ENCODE data around the gene FOXO6. TPM values are rescaled to one million over a fixed set of nuclear protein-coding genes. Genes with fewer than 3 reads are reported as not detected.

The FOXO6 gene
- total and polyA plus RNA-seq, 2 experiments from 2014 or later = not detected

DNA sequence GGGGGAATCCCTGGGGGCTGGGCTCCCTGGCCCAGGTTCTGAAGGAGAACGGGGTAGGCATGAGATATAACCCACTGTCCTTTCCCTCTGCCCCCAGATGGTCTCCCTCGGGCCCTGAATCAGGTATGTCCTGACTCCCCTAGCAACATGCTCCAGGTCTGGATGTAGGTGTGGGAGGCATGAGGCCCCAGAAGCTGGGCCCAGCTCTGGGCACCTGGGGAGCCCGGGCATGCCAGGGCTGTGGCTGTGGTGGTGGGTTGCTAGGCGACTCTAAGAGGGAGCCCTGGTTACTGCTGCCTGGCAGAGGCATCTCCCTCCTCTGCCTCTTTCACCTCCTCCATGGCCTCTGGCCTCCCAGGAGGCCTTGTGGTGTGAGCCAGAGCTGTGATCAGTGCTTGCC lies 16.2 kb downstream of the FOXO6 start:
- H3K4me2 ChIP-seq (ENCODE audit: unreplicated experiment) = no peak overlapping the region
- no peaks in the 10 kb centered on the region for H3F3A ChIP-seq (ENCODE audit: insufficient read depth)
- H2AFZ ChIP-seq = no peak overlapping the region
- no peak overlapping the region for H3K27ac ChIP-seq
- H3K4me3 ChIP-seq = no peak overlapping the region
- in situ Hi-C loops (cut with MboI) = no loop called here
- TF ChIP-seq EZH2phosphoT487 (IDR thresholded peaks at IDR 0.05; ENCODE audit: insufficient read depth, low read depth) = no peak
- no peak for TF ChIP-seq EZH2 (IDR thresholded peaks at IDR 0.05; ENCODE audit: insufficient read depth, poor library complexity, severe bottlenecking)
- no peaks in the 10 kb centered on the region for H3K4me1 ChIP-seq (ENCODE audit: insufficient read depth)
- 73 to 74% methylated on average over 3 to 4 of the region's 4 CpGs for whole genome bisulfite sequencing, 2 experiments (ENCODE audit: low coverage in 1 of 2, low lambda C conversion rate in 2 of 2, missing lambda C conversion rate in 2 of 2)
- H3K36me3 ChIP-seq (ENCODE audit: low read depth) = no peaks in the 10 kb centered on the region
- H3K9me3 ChIP-seq (ENCODE audit: low read depth) = no peaks in the 10 kb centered on the region
- no peak for DNase-seq
- no peak overlapping the region for H3K9ac ChIP-seq
- H3K79me2 ChIP-seq (ENCODE audit: insufficient read depth) = no peaks in the 10 kb centered on the region
- peaks cover 10% of the 10 kb centered on the region for H3K27me3 ChIP-seq (replicated peaks; ENCODE audit: insufficient read depth)
- H3K9me2 ChIP-seq (ENCODE audit: insufficient read depth) = no peaks in the 10 kb centered on the region
- H4K20me1 ChIP-seq (ENCODE audit: insufficient read depth) = no peaks in the 10 kb centered on the region

DNA sequence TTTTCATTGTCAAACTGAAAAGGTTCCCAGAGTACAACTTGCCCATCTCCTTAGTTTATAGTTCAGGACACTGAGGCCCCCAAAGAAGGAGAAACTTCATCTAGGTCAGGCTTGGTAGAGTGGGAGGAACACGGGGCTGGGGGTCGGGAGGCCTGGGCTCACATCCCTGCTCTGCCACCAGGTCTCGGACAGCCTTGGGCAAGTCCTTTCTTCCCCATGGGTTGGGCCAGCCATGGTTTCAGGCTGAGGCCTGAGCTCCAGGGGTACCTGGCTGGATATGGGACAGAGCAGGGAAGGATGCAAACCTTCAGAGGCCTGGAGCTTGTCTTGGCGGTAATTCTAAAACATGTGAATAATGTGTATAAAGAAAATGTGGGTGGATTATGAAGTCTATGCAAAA lies 17.0 kb downstream of the FOXO6 start:
- no peak overlapping the region for H3K27ac ChIP-seq
- H3K9me2 ChIP-seq (ENCODE audit: insufficient read depth) = no peaks in the 10 kb centered on the region
- H3K36me3 ChIP-seq (ENCODE audit: low read depth) = no peaks in the 10 kb centered on the region
- no peak overlapping the region for H3K4me3 ChIP-seq
- TF ChIP-seq EZH2 (IDR thresholded peaks at IDR 0.05; ENCODE audit: insufficient read depth, poor library complexity, severe bottlenecking) = no peak
- TF ChIP-seq EZH2phosphoT487 (IDR thresholded peaks at IDR 0.05; ENCODE audit: insufficient read depth, low read depth) = no peak
- H3K4me1 ChIP-seq (ENCODE audit: insufficient read depth) = no peaks in the 10 kb centered on the region
- H3F3A ChIP-seq (ENCODE audit: insufficient read depth) = no peaks in the 10 kb centered on the region
- in situ Hi-C loops (cut with MboI) = no loop called here
- no peak for DNase-seq
- H3K4me2 ChIP-seq (ENCODE audit: unreplicated experiment) = no peak overlapping the region
- no peaks in the 10 kb centered on the region for H4K20me1 ChIP-seq (ENCODE audit: insufficient read depth)
- H2AFZ ChIP-seq = no peak overlapping the region
- H3K79me2 ChIP-seq (ENCODE audit: insufficient read depth) = no peaks in the 10 kb centered on the region
- H3K27me3 ChIP-seq (replicated peaks; ENCODE audit: insufficient read depth) = peaks cover 17% of the 10 kb centered on the region
- no peaks in the 10 kb centered on the region for H3K9me3 ChIP-seq (ENCODE audit: low read depth)
- WGBS, 2 experiments (ENCODE audit: low coverage in 1 of 2, low lambda C conversion rate in 2 of 2, missing lambda C conversion rate in 2 of 2) = 57 to 77% methylated on average over 3 to 4 of the region's 4 CpGs
- H3K9ac ChIP-seq = no peak overlapping the region

DNA sequence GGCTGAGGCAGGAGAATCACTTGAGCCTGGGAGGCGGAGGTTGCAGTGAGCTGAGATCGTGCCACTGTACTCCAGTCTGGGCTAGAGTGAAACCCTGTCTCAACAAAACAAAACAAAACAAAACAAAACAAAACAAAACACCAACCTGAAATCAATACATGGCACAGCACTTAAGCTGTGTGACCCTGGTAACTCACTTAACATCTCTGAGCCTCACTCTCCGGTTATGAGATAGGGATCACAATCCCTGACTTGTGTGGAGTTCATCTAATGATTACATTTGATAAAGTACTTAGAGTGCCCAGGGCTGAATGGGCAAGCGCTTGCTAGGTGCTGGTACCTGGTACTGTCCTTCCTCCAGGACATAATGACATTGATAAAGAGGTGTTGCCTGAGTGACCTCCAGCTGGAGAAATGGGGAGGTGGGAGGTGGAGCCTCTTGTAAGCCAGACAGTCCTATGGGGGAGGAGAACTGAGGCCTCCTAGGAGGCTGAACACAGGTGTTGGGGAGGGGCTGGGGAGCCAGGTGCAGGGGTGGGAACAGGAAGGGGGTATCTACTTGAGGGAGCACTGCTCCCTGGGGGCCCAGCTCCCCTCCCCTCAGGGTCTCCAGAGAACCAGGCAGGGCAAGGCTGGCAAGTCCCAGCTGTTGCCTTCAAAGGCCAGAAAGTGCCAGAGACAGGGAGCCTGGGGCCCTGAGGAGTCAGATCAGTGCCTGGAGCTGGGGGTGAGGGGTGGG lies 17.9 kb downstream of the FOXO6 start:
- H2AFZ ChIP-seq = no peak overlapping the region
- no peak for DNase-seq
- in situ Hi-C loops (cut with MboI) = no loop called here
- TF ChIP-seq EZH2 (IDR thresholded peaks at IDR 0.05; ENCODE audit: insufficient read depth, poor library complexity, severe bottlenecking) (no peak), EZH2phosphoT487 (IDR thresholded peaks at IDR 0.05; ENCODE audit: insufficient read depth, low read depth) (no peak)
- no peaks in the 10 kb centered on the region for H3K36me3 ChIP-seq (ENCODE audit: low read depth)
- no peaks in the 10 kb centered on the region for H3K9me2 ChIP-seq (ENCODE audit: insufficient read depth)
- WGBS, 2 experiments (ENCODE audit: low coverage in 1 of 2, low lambda C conversion rate in 2 of 2, missing lambda C conversion rate in 2 of 2) = 92 to 94% methylated on average over 4 of the region's 4 CpGs
- H3K27me3 ChIP-seq (replicated peaks; ENCODE audit: insufficient read depth) = peaks cover 26% of the 10 kb centered on the region
- H3K27ac ChIP-seq = no peak overlapping the region
- no peak overlapping the region for H3K4me3 ChIP-seq
- no peaks in the 10 kb centered on the region for H3F3A ChIP-seq (ENCODE audit: insufficient read depth)
- no peak overlapping the region for H3K9ac ChIP-seq
- no peaks in the 10 kb centered on the region for H3K9me3 ChIP-seq (ENCODE audit: low read depth)
- H3K79me2 ChIP-seq (ENCODE audit: insufficient read depth) = no peaks in the 10 kb centered on the region
- H4K20me1 ChIP-seq (ENCODE audit: insufficient read depth) = no peaks in the 10 kb centered on the region
- no peak overlapping the region for H3K4me2 ChIP-seq (ENCODE audit: unreplicated experiment)
- H3K4me1 ChIP-seq (ENCODE audit: insufficient read depth) = no peaks in the 10 kb centered on the region

DNA sequence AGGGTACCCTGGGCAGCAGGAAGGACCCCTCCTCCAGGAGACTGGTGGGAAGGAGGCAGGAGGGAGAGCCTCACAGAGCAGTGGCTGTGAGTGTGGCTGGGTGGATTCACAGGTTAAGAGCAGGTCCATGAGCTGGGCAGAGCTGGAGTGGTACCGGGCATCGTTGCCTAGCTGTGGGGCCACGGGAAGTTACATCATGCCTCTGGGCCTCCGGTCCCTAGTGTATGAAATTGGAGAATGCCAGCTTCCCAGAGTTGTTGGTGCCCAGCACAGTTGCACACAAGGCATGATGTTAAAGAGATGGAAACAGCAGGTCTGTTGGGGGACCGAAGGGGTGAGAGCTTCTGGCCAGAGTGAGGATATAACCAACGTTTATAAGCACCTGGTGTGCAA lies 18.5 kb downstream of the FOXO6 start:
- in situ Hi-C loops (cut with MboI) = no loop called here
- 62 to 64% methylated on average over 6 of the region's 6 CpGs for WGBS, 2 experiments (ENCODE audit: low coverage in 1 of 2, low lambda C conversion rate in 2 of 2, missing lambda C conversion rate in 2 of 2)

More for the DNA sequence above, 18.5 kb downstream of the FOXO6 start:
- no peaks in the 10 kb centered on the region for H4K20me1 ChIP-seq (ENCODE audit: insufficient read depth)
- H3K9me3 ChIP-seq (ENCODE audit: low read depth) = no peaks in the 10 kb centered on the region
- H3K27ac ChIP-seq = no peak overlapping the region
- H3K27me3 ChIP-seq (replicated peaks; ENCODE audit: insufficient read depth) = peaks cover 32% of the 10 kb centered on the region
- H3K4me3 ChIP-seq = no peak overlapping the region
- no peak overlapping the region for H3K4me2 ChIP-seq (ENCODE audit: unreplicated experiment)
- TF ChIP-seq EZH2 (IDR thresholded peaks at IDR 0.05; ENCODE audit: insufficient read depth, poor library complexity, severe bottlenecking) = no peak
- TF ChIP-seq EZH2phosphoT487 (IDR thresholded peaks at IDR 0.05; ENCODE audit: insufficient read depth, low read depth) = no peak
- no peaks in the 10 kb centered on the region for H3K4me1 ChIP-seq (ENCODE audit: insufficient read depth)
- no peak overlapping the region for H2AFZ ChIP-seq
- no peak overlapping the region for H3K9ac ChIP-seq
- no peaks in the 10 kb centered on the region for H3K9me2 ChIP-seq (ENCODE audit: insufficient read depth)
- no peaks in the 10 kb centered on the region for H3F3A ChIP-seq (ENCODE audit: insufficient read depth)
- DNase-seq = no peak
- no peaks in the 10 kb centered on the region for H3K36me3 ChIP-seq (ENCODE audit: low read depth)
- no peaks in the 10 kb centered on the region for H3K79me2 ChIP-seq (ENCODE audit: insufficient read depth)
